Gastrocnemius medialis (tissue), 4 donors: Measurements from ENCODE around the gene HRNR.

Experiments used
- CTCF ChIP-seq, 5 experiments: fragments of 450-650 bp in 3 of 5; fragments of 200-600 bp in 2 of 5; sonication (generic) in 2 of 5; IDR thresholded peaks in 4 of 5; conservative IDR thresholded peaks in 1 of 5; 1 replicate in 4 of 5; 2 replicates in 1 of 5; pipeline ENCODE4 v1.5.1; 2016 to 2019; ENCODE audit warnings: antibody characterized with exemption in 5 of 5, mild to moderate bottlenecking in 3 of 5, moderate library complexity in 3 of 5
- POLR2A ChIP-seq, 2 donors: fragments of 450-650 bp; IDR thresholded peaks; one replicate each; pipeline ENCODE4 v1.6.1; 2017; ENCODE audit warnings: antibody characterized with exemption in 2 of 2, mild to moderate bottlenecking in 2 of 2, moderate library complexity in 2 of 2

GRCh38 chr1:152164517-152165136 is 59.4 kb downstream of the HRNR start:
- TF ChIP-seq CTCF (IDR thresholded peaks at IDR 0.05 in 4 of 5, conservative IDR thresholded peaks at IDR 0.05 in 1 of 5) (no peak), POLR2A (IDR thresholded peaks at IDR 0.05) (no peak)
